Measurements from ENCODE around the gene INF2. TPM values are rescaled to one million over a fixed set of nuclear protein-coding genes. Genes with fewer than 3 reads are reported as not detected.

INF2 gene
- total and polyA plus RNA-seq, 2 experiments from 2014 or later = 23.0 to 53.3 TPM

GRCh38 chr14:104705340-104706047 is 16.1 kb downstream of the INF2 start:
- peak; percentile 35 for DNase-seq
- Histone ChIP-seq H3K79me2 (ENCODE audit: insufficient read depth) (0 out of 2 replicates have a peak, but pooled peaks cover under 1% of the 10 kb centered on the region), H3K9ac (no peak overlapping the region), H3K36me3 (ENCODE audit: low read depth) (no peaks in the 10 kb centered on the region), H3F3A (ENCODE audit: insufficient read depth) (no peaks in the 10 kb centered on the region), H3K27ac (no peak overlapping the region), H3K4me2 (ENCODE audit: unreplicated experiment) (no peak overlapping the region), H2AFZ (no peak overlapping the region), H3K4me1 (ENCODE audit: insufficient read depth) (no peaks in the 10 kb centered on the region), H3K9me2 (ENCODE audit: insufficient read depth) (no peaks in the 10 kb centered on the region), H3K27me3 (replicated peaks; ENCODE audit: insufficient read depth) (no peaks in the 10 kb centered on the region), H3K9me3 (ENCODE audit: low read depth) (no peaks in the 10 kb centered on the region), H4K20me1 (ENCODE audit: insufficient read depth) (no peaks in the 10 kb centered on the region), H3K4me3 (no peak overlapping the region)
- TF ChIP-seq EZH2phosphoT487 (IDR thresholded peaks at IDR 0.05; ENCODE audit: insufficient read depth, low read depth) (no peak), EZH2 (IDR thresholded peaks at IDR 0.05; ENCODE audit: insufficient read depth, poor library complexity, severe bottlenecking) (no peak)
- in situ Hi-C loops (cut with MboI) = no loop called here
- WGBS, 2 experiments (ENCODE audit: low coverage in 1 of 2, low lambda C conversion rate in 2 of 2, missing lambda C conversion rate in 2 of 2) = 90% methylated on average over 18 to 21 of the region's 21 CpGs

- TF ChIP-seq EZH2phosphoT487 (IDR thresholded peaks at IDR 0.05; ENCODE audit: insufficient read depth, low read depth) (no peak), EZH2 (IDR thresholded peaks at IDR 0.05; ENCODE audit: insufficient read depth, poor library complexity, severe bottlenecking) (no peak)
- Histone ChIP-seq H4K20me1 (ENCODE audit: insufficient read depth) (no peaks in the 10 kb centered on the region), H3K4me1 (ENCODE audit: insufficient read depth) (no peaks in the 10 kb centered on the region), H3K79me2 (ENCODE audit: insufficient read depth) (no peaks in the 10 kb centered on the region), H3K4me2 (ENCODE audit: unreplicated experiment) (no peak overlapping the region), H3K9me3 (ENCODE audit: low read depth) (no peaks in the 10 kb centered on the region), H3F3A (ENCODE audit: insufficient read depth) (no peaks in the 10 kb centered on the region), H3K36me3 (ENCODE audit: low read depth) (no peaks in the 10 kb centered on the region), H3K27me3 (replicated peaks; ENCODE audit: insufficient read depth) (no peaks in the 10 kb centered on the region), H3K4me3 (no peak overlapping the region), H3K27ac (no peak overlapping the region), H2AFZ (no peak overlapping the region), H3K9ac (no peak overlapping the region), H3K9me2 (ENCODE audit: insufficient read depth) (no peaks in the 10 kb centered on the region)
- in situ Hi-C loops (cut with MboI) = no loop called here
- peak; percentile 67 for DNase-seq
- WGBS, 2 experiments (ENCODE audit: low coverage in 1 of 2, low lambda C conversion rate in 2 of 2, missing lambda C conversion rate in 2 of 2) = 38 to 49% methylated on average over 19 to 28 of the region's 28 CpGs
Observed at GRCh38 chr14:104706733-104707607, 17.6 kb downstream of the INF2 start.

DNA sequence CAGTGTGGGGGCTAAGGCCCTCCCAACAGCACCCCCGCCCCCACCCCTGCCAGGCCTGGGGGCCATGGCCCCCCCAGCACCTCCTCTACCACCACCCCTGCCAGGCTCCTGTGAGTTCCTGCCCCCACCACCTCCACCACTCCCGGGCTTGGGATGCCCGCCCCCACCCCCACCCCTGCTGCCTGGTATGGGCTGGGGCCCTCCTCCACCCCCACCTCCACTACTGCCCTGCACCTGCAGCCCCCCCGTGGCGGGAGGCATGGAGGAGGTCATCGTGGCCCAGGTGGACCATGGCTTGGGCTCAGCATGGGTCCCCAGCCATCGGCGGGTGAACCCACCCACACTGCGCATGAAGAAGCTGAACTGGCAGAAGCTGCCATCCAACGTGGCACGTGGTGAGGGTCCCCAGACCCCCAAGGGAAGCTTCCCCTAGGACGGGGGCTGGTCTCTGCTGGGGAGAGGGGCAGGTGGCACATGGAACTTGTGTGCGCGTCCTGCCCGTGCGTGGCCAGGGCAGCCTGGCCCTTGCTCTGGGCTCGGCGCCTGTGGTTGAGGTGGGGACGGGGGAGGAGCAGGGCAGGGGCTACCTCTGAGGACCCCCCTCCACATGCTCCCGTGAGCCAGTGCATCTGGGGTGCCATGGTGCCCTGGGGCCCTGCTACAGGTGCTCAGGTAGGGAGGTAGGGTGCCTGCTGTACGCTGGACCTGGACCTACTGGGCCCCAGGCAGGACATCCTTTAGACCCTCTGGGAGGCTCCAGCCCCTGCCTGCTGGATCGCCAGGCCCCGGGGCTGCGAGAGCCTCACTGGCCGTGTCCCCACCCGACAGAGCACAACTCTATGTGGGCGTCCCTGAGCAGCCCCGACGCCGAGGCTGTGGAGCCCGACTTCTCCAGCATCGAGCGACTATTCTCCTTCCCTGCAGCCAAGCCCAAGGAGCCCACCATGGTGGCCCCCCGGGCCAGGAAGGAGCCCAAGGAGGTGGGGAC is 18.5 kb downstream of the INF2 start:
- Histone ChIP-seq H3F3A (ENCODE audit: insufficient read depth) (no peaks in the 10 kb centered on the region), H3K36me3 (ENCODE audit: low read depth) (no peaks in the 10 kb centered on the region), H3K9me2 (ENCODE audit: insufficient read depth) (no peaks in the 10 kb centered on the region), H3K9me3 (ENCODE audit: low read depth) (no peaks in the 10 kb centered on the region), H3K79me2 (ENCODE audit: insufficient read depth) (no peaks in the 10 kb centered on the region), H3K9ac (no peak overlapping the region), H3K4me2 (ENCODE audit: unreplicated experiment) (no peak overlapping the region), H2AFZ (no peak overlapping the region), H3K27me3 (replicated peaks; ENCODE audit: insufficient read depth) (no peaks in the 10 kb centered on the region), H4K20me1 (ENCODE audit: insufficient read depth) (no peaks in the 10 kb centered on the region), H3K4me3 (no peak overlapping the region), H3K4me1 (ENCODE audit: insufficient read depth) (no peaks in the 10 kb centered on the region), H3K27ac (no peak overlapping the region)
- no peak for DNase-seq
- TF ChIP-seq EZH2phosphoT487 (IDR thresholded peaks at IDR 0.05; ENCODE audit: insufficient read depth, low read depth) = no peak
- TF ChIP-seq EZH2 (IDR thresholded peaks at IDR 0.05; ENCODE audit: insufficient read depth, poor library complexity, severe bottlenecking) = no peak
- 43% methylated on average over 30 to 34 of the region's 34 CpGs for WGBS, 2 experiments (ENCODE audit: low coverage in 1 of 2, low lambda C conversion rate in 2 of 2, missing lambda C conversion rate in 2 of 2)
- in situ Hi-C loops (cut with MboI) = no loop called here

Measured in GM23248 (cell line).